Measurements from ENCODE around the gene TCFL5.

- TF ChIP-seq, protein P1, sequence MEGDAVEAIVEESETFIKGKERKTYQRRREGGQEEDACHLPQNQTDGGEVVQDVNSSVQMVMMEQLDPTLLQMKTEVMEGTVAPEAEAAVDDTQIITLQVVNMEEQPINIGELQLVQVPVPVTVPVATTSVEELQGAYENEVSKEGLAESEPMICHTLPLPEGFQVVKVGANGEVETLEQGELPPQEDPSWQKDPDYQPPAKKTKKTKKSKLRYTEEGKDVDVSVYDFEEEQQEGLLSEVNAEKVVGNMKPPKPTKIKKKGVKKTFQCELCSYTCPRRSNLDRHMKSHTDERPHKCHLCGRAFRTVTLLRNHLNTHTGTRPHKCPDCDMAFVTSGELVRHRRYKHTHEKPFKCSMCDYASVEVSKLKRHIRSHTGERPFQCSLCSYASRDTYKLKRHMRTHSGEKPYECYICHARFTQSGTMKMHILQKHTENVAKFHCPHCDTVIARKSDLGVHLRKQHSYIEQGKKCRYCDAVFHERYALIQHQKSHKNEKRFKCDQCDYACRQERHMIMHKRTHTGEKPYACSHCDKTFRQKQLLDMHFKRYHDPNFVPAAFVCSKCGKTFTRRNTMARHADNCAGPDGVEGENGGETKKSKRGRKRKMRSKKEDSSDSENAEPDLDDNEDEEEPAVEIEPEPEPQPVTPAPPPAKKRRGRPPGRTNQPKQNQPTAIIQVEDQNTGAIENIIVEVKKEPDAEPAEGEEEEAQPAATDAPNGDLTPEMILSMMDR (IDR thresholded peaks at IDR 0.05; ENCODE audit: low read length): no peak
- TF ChIP-seq EZH2 (optimal IDR thresholded peaks at IDR 0.05; ENCODE audit: low read depth, low read length) (no peak), EZH2phosphoT487 (IDR thresholded peaks at IDR 0.05; ENCODE audit: low read length) (no peak)
Observed at GRCh38 chr20:62895539-62895938, 33.9 kb upstream of the TCFL5 start.
